ENCODE data around the gene SSBP3.

The SSBP3 gene

GRCh38 chr1:54178296-54179070, 227.7 kb downstream of the SSBP3 start:
- DNase-seq (ENCODE audit: low read depth): no peak
- TF ChIP-seq CTCF (IDR thresholded peaks at IDR 0.05; ENCODE audit: low read length, missing control alignments): no peak
- no peak overlapping the region for H3K4me3 ChIP-seq (replicated peaks; ENCODE audit: low read depth, low read length)

GRCh38 chr1:54177726-54178125, 228.5 kb downstream of the SSBP3 start:
- TF ChIP-seq CTCF (IDR thresholded peaks at IDR 0.05; ENCODE audit: low read length, missing control alignments): no peak
- DNase-seq (ENCODE audit: low read depth): no peak
- H3K4me3 ChIP-seq (replicated peaks; ENCODE audit: low read depth, low read length): no peak overlapping the region

- TF ChIP-seq CTCF (IDR thresholded peaks at IDR 0.05; ENCODE audit: low read length, missing control alignments): no peak
- H3K4me3 ChIP-seq (replicated peaks; ENCODE audit: low read depth, low read length): no peak overlapping the region
- DNase-seq (ENCODE audit: low read depth): no peak
Observed at GRCh38 chr1:54176621-54177327, 229.4 kb downstream of the SSBP3 start.

Data from fibroblast of pulmonary artery (primary cell).